Immature natural killer cell (primary cell): Measurements from ENCODE around the gene NRG2. TPM values are rescaled to one million over a fixed set of nuclear protein-coding genes. Genes with fewer than 3 reads are reported as not detected.
A peak's percentile ranks its signal among the peaks of the same experiment; 100 is the strongest.

Source experiments
- DNase-seq, 3 donors: peaks; one replicate each; pipeline ENCODE4 v3.0.0; 2022; ENCODE audit warnings: mixed read lengths in 1 of 3
- H3K27ac Mint-ChIP-seq, 6 donors: one replicate each; pipeline ENCODE4 v1.8.0; 2020; ENCODE audit warnings: mixed read lengths in 6 of 6, mild to moderate bottlenecking in 5 of 6, inconsistent platforms in 4 of 6, moderate library complexity in 3 of 6
- H3K27me3 Mint-ChIP-seq, 3 donors: one replicate each; pipeline ENCODE4 v1.8.0; 2020 to 2021; ENCODE audit warnings: low read depth in 3 of 3, mild to moderate bottlenecking in 3 of 3, mixed read lengths in 3 of 3, moderate library complexity in 3 of 3, inconsistent platforms in 1 of 3
- H3K36me3 Mint-ChIP-seq, 3 donors: one replicate each; pipeline ENCODE4 v1.8.0; 2020; ENCODE audit warnings: mixed read lengths in 3 of 3, inconsistent platforms in 2 of 3, mild to moderate bottlenecking in 2 of 3
- H3K4me1 Mint-ChIP-seq, 2 donors: one replicate each; pipeline ENCODE4 v1.8.0; 2020; ENCODE audit warnings: inconsistent platforms in 2 of 2, mild to moderate bottlenecking in 2 of 2, mixed read lengths in 2 of 2, moderate library complexity in 1 of 2
- H3K4me3 Mint-ChIP-seq, 5 donors: one replicate each; pipeline ENCODE4 v1.8.0; 2020; ENCODE audit warnings: mild to moderate bottlenecking in 5 of 5, mixed read lengths in 5 of 5, inconsistent platforms in 3 of 5, moderate library complexity in 3 of 5
- H3K9me3 Mint-ChIP-seq, 6 donors: one replicate each; pipeline ENCODE4 v1.8.0; 2020; ENCODE audit warnings: mild to moderate bottlenecking in 6 of 6, mixed read lengths in 6 of 6, inconsistent platforms in 4 of 6, moderate library complexity in 3 of 6
- polyA plus RNA-seq, 3 donors: library from polyadenylated mRNA; unstranded; fragments of 300-500 nt; fragmentation: Illumina TruSeq; gene quantifications; one replicate each; pipeline ENCODE4 v1.2.3, GENCODE V29; 2021

NRG2 gene
- polyA plus RNA-seq, 3 donors from 2014 or later, result 0.08 to 0.21 (median 0.08) TPM

GRCh38 chr5:139904566-139904815 is 138.6 kb downstream of the NRG2 start:
- no peak overlapping the region for H3K27ac Mint-ChIP-seq
- DNase-seq, result no peak
- peaks cover 13 to 22% (median 16%) of the 10 kb centered on the region in 3 donors for H3K27me3 Mint-ChIP-seq
- H3K4me3 Mint-ChIP-seq, result no peak overlapping the region
- H3K36me3 Mint-ChIP-seq, result no peaks in the 10 kb centered on the region
- H3K9me3 Mint-ChIP-seq, result no peaks in the 10 kb centered on the region
- H3K4me1 Mint-ChIP-seq, result peaks cover 13 to 14% of the 10 kb centered on the region in 2 donors

GRCh38 chr5:139903795-139904565 is 139.1 kb downstream of the NRG2 start:
- Mint-ChIP-seq H3K4me1 (peaks cover 18 to 19% of the 10 kb centered on the region in 2 donors), H3K27ac (no peak overlapping the region), H3K4me3 (peak overlapping the region; percentile 58 to 71 (median 66)), H3K36me3 (no peaks in the 10 kb centered on the region), H3K27me3 (peaks cover 16 to 22% (median 16%) of the 10 kb centered on the region in 3 donors), H3K9me3 (no peaks in the 10 kb centered on the region)
- peak in 2 of 3 donors; percentile 9 to 22 for DNase-seq

GRCh38 chr5:139903450-139903794 is 139.7 kb downstream of the NRG2 start:
- Mint-ChIP-seq H3K4me1 (peaks cover 23 to 24% of the 10 kb centered on the region in 2 donors), H3K27ac (no peak overlapping the region), H3K36me3 (no peaks in the 10 kb centered on the region), H3K9me3 (no peaks in the 10 kb centered on the region), H3K4me3 (peak overlapping the region; percentile 58 to 71 (median 66)), H3K27me3 (peaks cover 16 to 22% (median 18%) of the 10 kb centered on the region in 3 donors)
- no peak for DNase-seq

GRCh38 chr5:139901986-139902385 is 141.1 kb downstream of the NRG2 start:
- Mint-ChIP-seq H3K27me3 (peaks cover 16 to 22% (median 20%) of the 10 kb centered on the region in 3 donors), H3K4me1 (peaks cover 38 to 39% of the 10 kb centered on the region in 2 donors), H3K27ac (no peak overlapping the region), H3K36me3 (no peaks in the 10 kb centered on the region), H3K9me3 (no peaks in the 10 kb centered on the region), H3K4me3 (no peak overlapping the region)
- no peak for DNase-seq

GRCh38 chr5:139901251-139901575 is 141.9 kb downstream of the NRG2 start:
- Mint-ChIP-seq H3K4me1 (peaks cover 43 to 45% of the 10 kb centered on the region in 2 donors), H3K36me3 (no peaks in the 10 kb centered on the region), H3K9me3 (no peaks in the 10 kb centered on the region), H3K4me3 (no peak overlapping the region), H3K27me3 (peaks cover 16 to 22% (median 20%) of the 10 kb centered on the region in 3 donors), H3K27ac (no peak overlapping the region)
- no peak for DNase-seq

GRCh38 chr5:139900546-139901250 is 142.4 kb downstream of the NRG2 start:
- H3K4me1 Mint-ChIP-seq, result peaks cover 43 to 45% of the 10 kb centered on the region in 2 donors
- peaks cover 16 to 22% (median 20%) of the 10 kb centered on the region in 3 donors for H3K27me3 Mint-ChIP-seq
- H3K36me3 Mint-ChIP-seq, result no peaks in the 10 kb centered on the region
- no peak for DNase-seq
- H3K4me3 Mint-ChIP-seq, result no peak overlapping the region
- no peaks in the 10 kb centered on the region for H3K9me3 Mint-ChIP-seq
- no peak overlapping the region for H3K27ac Mint-ChIP-seq

- DNase-seq, result no peak
- peak overlapping the region in 3 of 5 donors; percentile 14 to 48 (median 37) for H3K4me3 Mint-ChIP-seq
- H3K4me1 Mint-ChIP-seq, result peaks cover 43% of the 10 kb centered on the region in 2 donors
- no peaks in the 10 kb centered on the region for H3K9me3 Mint-ChIP-seq
- H3K27me3 Mint-ChIP-seq, result peaks cover 13 to 19% (median 16%) of the 10 kb centered on the region in 3 donors
- H3K36me3 Mint-ChIP-seq, result no peaks in the 10 kb centered on the region
- H3K27ac Mint-ChIP-seq, result peak overlapping the region in 3 of 6 donors; percentile 8 to 58 (median 45)
Measured at GRCh38 chr5:139898981-139899380, 144.1 kb downstream of the NRG2 start.

- Mint-ChIP-seq H3K36me3 (no peaks in the 10 kb centered on the region), H3K27ac (peak overlapping the region in 1 of 6 donors; percentile 20), H3K9me3 (no peaks in the 10 kb centered on the region), H3K4me3 (peak overlapping the region in 1 of 5 donors; percentile 8), H3K4me1 (peaks cover 38% of the 10 kb centered on the region in 2 donors), H3K27me3 (peaks cover 5 to 14% (median 9%) of the 10 kb centered on the region in 3 donors)
- no peak for DNase-seq
Measured at GRCh38 chr5:139897982-139898381, 145.1 kb downstream of the NRG2 start.

GRCh38 chr5:139897342-139897741 is 145.8 kb downstream of the NRG2 start:
- H3K27me3 Mint-ChIP-seq, result peaks cover 0 to 10% (median 8%) of the 10 kb centered on the region in 3 donors
- peak overlapping the region; percentile 2 to 45 (median 3) for H3K4me3 Mint-ChIP-seq

GRCh38 chr5:139896718-139897117 is 146.4 kb downstream of the NRG2 start:
- Mint-ChIP-seq H3K27me3 (peaks cover 0 to 8% (median 4%) of the 10 kb centered on the region in 3 donors), H3K36me3 (no peaks in the 10 kb centered on the region), H3K4me1 (peaks cover 38% of the 10 kb centered on the region in 2 donors), H3K4me3 (peak overlapping the region in 1 of 5 donors; percentile 3), H3K27ac (peak overlapping the region in 5 of 6 donors; percentile 8 to 86 (median 42)), H3K9me3 (no peaks in the 10 kb centered on the region)
- DNase-seq, result no peak

More at GRCh38 chr5:139897342-139897741, 145.8 kb downstream of the NRG2 start:
- Mint-ChIP-seq H3K4me1 (peaks cover 38% of the 10 kb centered on the region in 2 donors), H3K36me3 (no peaks in the 10 kb centered on the region), H3K9me3 (no peaks in the 10 kb centered on the region), H3K27ac (peak overlapping the region in 5 of 6 donors; percentile 8 to 86 (median 25))
- DNase-seq, result peak; percentile 21 to 39 (median 26)

GRCh38 chr5:139895647-139896046 is 147.5 kb downstream of the NRG2 start:
- Mint-ChIP-seq H3K4me3 (no peak overlapping the region), H3K27me3 (peaks cover 0 to 8% (median 5%) of the 10 kb centered on the region in 3 donors), H3K9me3 (no peaks in the 10 kb centered on the region), H3K27ac (no peak overlapping the region), H3K36me3 (no peaks in the 10 kb centered on the region), H3K4me1 (peaks cover 38% of the 10 kb centered on the region in 2 donors)
- DNase-seq, result no peak

GRCh38 chr5:139895046-139895445 is 148.1 kb downstream of the NRG2 start:
- no peaks in the 10 kb centered on the region for H3K36me3 Mint-ChIP-seq
- H3K4me1 Mint-ChIP-seq, result peaks cover 36 to 37% of the 10 kb centered on the region in 2 donors
- no peak overlapping the region for H3K4me3 Mint-ChIP-seq
- H3K27me3 Mint-ChIP-seq, result peaks cover 0 to 8% (median 2%) of the 10 kb centered on the region in 3 donors
- no peak overlapping the region for H3K27ac Mint-ChIP-seq
- H3K9me3 Mint-ChIP-seq, result no peaks in the 10 kb centered on the region
- DNase-seq, result no peak

- Mint-ChIP-seq H3K27me3 (peaks cover 0 to 3% (median 2%) of the 10 kb centered on the region in 3 donors), H3K9me3 (no peaks in the 10 kb centered on the region), H3K4me3 (no peak overlapping the region), H3K36me3 (no peaks in the 10 kb centered on the region), H3K27ac (no peak overlapping the region), H3K4me1 (peaks cover 24 to 25% of the 10 kb centered on the region in 2 donors)
- DNase-seq, result no peak
Measured at GRCh38 chr5:139893873-139894272, 149.2 kb downstream of the NRG2 start.

- H3K27ac Mint-ChIP-seq, result no peak overlapping the region
Measured at GRCh38 chr5:139889410-139889809, 153.7 kb downstream of the NRG2 start.

More at GRCh38 chr5:139889410-139889809, 153.7 kb downstream of the NRG2 start:
- H3K4me3 Mint-ChIP-seq, result no peak overlapping the region
- no peak for DNase-seq
- no peaks in the 10 kb centered on the region for H3K9me3 Mint-ChIP-seq
- no peaks in the 10 kb centered on the region for H3K36me3 Mint-ChIP-seq
- H3K27me3 Mint-ChIP-seq, result peaks cover 0 to 8% (median 7%) of the 10 kb centered on the region in 3 donors
- no peaks in the 10 kb centered on the region for H3K4me1 Mint-ChIP-seq
